Mammary epithelial cell (primary cell): ENCODE data around the gene SH3GLB1.

Experiments
- CTCF ChIP-seq, 2 donors: IDR thresholded peaks in 1 of 2; conservative IDR thresholded peaks in 1 of 2; 2 replicates each; pipeline ENCODE4 v1.5.1; 2011 to 2012; ENCODE audit warnings: inconsistent platforms in 2 of 2, low read length in 2 of 2, mild to moderate bottlenecking in 2 of 2, control low read depth in 1 of 2, low read depth in 1 of 2; ENCODE audit not compliant: insufficient read depth in 1 of 2; ENCODE audit errors: extremely low read depth in 1 of 2
- EZH2 ChIP-seq: IDR thresholded peaks from 2 replicates; pipeline ENCODE4 v1.6.1; 2012; ENCODE audit warnings: low read length, inconsistent platforms, borderline replicate concordance

- no peak for TF ChIP-seq CTCF (conservative IDR thresholded peaks at IDR 0.05 in 1 of 2, IDR thresholded peaks at IDR 0.05 in 1 of 2; ENCODE audit: extremely low read depth in 1 of 2, insufficient read depth in 1 of 2, low read depth in 1 of 2, low read length in 2 of 2)
- TF ChIP-seq EZH2 = no peak
Observed at GRCh38 chr1:86773341-86774288, 69.2 kb downstream of the SH3GLB1 start.
